Nephron progenitor cell (in vitro differentiated cells): Measurements from ENCODE around the gene ETNK1.

Source experiments
- DNase-seq: peaks from one replicate; pipeline ENCODE4 v3.0.0; 2021
- H3K27ac Mint-ChIP-seq: 2 replicates; pipeline ENCODE4 v1.8.0; 2021; ENCODE audit warnings: mild to moderate bottlenecking, moderate library complexity, mixed read lengths
- H3K27me3 Mint-ChIP-seq: 2 replicates; pipeline ENCODE4 v1.8.0; 2021; ENCODE audit warnings: mild to moderate bottlenecking, low read depth, mixed read lengths; ENCODE audit not compliant: poor library complexity
- H3K36me3 Mint-ChIP-seq: 2 replicates; pipeline ENCODE4 v1.8.0; 2021; ENCODE audit warnings: low read depth, mixed read lengths
- H3K4me1 Mint-ChIP-seq: 2 replicates; pipeline ENCODE4 v1.8.0; 2021; ENCODE audit warnings: mixed read lengths
- H3K4me3 Mint-ChIP-seq: 2 replicates; pipeline ENCODE4 v1.8.0; 2021; ENCODE audit warnings: mild to moderate bottlenecking, moderate library complexity, mixed read lengths
- H3K9me3 Mint-ChIP-seq: 2 replicates; pipeline ENCODE4 v1.8.0; 2021; ENCODE audit warnings: mild to moderate bottlenecking, moderate library complexity, mixed read lengths
- TF ChIP-seq, protein P1 (sequence below): fragments of 200-600 bp; sonication (generic); IDR thresholded peaks from 2 replicates; pipeline ENCODE4 v1.5.0; 2021; ENCODE audit warnings: antibody characterized with exemption

ETNK1 gene

DNA sequence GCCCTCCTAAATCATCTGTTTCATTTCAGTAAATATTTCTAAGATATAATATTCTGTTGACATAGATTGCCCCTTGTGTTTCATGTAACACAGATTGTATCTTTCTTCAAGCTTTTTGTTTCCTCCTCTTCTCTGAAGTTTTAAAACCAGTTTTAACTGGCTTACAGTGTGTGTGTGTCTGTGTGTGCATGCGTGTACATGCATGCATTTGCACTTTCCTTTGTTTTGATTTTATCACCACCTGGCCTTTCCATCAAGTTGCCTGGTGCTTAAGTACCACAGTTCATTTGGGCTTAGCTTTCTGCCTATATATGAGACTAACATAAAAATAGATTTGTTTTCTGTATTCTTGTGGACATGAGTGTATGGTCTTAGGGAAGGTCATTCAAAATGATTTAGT is 31.9 kb downstream of the ETNK1 start:
- Mint-ChIP-seq H3K4me1 (no peaks in the 10 kb centered on the region), H3K27me3 (no peaks in the 10 kb centered on the region), H3K4me3 (no peak overlapping the region), H3K27ac (no peak overlapping the region), H3K36me3 (peaks cover 48% of the 10 kb centered on the region), H3K9me3 (no peaks in the 10 kb centered on the region)
- DNase-seq = no peak
- TF ChIP-seq, protein P1, sequence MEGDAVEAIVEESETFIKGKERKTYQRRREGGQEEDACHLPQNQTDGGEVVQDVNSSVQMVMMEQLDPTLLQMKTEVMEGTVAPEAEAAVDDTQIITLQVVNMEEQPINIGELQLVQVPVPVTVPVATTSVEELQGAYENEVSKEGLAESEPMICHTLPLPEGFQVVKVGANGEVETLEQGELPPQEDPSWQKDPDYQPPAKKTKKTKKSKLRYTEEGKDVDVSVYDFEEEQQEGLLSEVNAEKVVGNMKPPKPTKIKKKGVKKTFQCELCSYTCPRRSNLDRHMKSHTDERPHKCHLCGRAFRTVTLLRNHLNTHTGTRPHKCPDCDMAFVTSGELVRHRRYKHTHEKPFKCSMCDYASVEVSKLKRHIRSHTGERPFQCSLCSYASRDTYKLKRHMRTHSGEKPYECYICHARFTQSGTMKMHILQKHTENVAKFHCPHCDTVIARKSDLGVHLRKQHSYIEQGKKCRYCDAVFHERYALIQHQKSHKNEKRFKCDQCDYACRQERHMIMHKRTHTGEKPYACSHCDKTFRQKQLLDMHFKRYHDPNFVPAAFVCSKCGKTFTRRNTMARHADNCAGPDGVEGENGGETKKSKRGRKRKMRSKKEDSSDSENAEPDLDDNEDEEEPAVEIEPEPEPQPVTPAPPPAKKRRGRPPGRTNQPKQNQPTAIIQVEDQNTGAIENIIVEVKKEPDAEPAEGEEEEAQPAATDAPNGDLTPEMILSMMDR = no peak

DNA sequence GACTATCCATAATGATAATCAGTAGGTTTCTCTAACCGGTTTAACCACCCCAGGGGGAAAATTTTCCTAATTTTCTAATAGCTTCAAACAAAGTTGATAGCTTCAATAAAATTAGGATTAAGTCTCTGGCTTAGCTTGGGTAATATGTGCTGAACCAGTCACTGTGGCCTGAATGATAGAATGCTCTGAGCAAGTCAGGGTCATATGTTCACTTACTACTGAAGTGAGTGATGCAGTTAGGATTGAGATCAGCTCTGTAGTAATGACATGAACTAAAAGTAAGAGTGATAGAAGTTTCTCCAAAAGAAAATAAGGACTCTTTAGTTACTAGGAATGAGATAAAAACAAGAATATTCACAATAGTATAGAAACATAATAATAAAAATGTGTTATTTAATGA is 32.6 kb downstream of the ETNK1 start:
- H3K4me3 Mint-ChIP-seq = no peak overlapping the region
- DNase-seq = no peak
- peaks cover 41% of the 10 kb centered on the region for H3K36me3 Mint-ChIP-seq
- no peak overlapping the region for H3K27ac Mint-ChIP-seq
- H3K27me3 Mint-ChIP-seq = no peaks in the 10 kb centered on the region
- H3K9me3 Mint-ChIP-seq = no peaks in the 10 kb centered on the region
- TF ChIP-seq, protein P1 = no peak
- H3K4me1 Mint-ChIP-seq = no peaks in the 10 kb centered on the region

DNA sequence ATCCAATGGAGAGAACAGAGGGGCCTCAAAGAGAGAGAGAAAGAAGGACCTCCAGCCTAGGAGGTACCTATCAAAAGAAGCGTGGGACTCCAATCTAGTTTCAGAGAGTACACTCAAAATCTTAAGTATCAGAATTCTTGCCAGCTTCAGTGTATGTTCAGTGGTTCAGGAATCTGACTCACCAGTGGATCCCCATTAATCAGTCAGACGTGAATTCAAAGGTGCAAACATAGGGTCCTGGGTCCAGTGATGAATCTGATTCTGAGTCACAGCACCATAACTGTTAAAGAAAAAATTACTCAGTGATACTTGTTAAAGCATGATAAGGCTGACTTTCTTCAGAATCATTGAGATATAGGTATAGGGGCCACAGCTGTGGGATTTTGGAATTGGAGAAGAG is 33.2 kb downstream of the ETNK1 start:
- H3K27ac Mint-ChIP-seq = no peak overlapping the region
- H3K4me1 Mint-ChIP-seq = no peaks in the 10 kb centered on the region
- no peaks in the 10 kb centered on the region for H3K27me3 Mint-ChIP-seq
- no peak overlapping the region for H3K4me3 Mint-ChIP-seq
- H3K36me3 Mint-ChIP-seq = peaks cover 34% of the 10 kb centered on the region
- no peak for DNase-seq
- TF ChIP-seq, protein P1 = no peak
- H3K9me3 Mint-ChIP-seq = no peaks in the 10 kb centered on the region

DNA sequence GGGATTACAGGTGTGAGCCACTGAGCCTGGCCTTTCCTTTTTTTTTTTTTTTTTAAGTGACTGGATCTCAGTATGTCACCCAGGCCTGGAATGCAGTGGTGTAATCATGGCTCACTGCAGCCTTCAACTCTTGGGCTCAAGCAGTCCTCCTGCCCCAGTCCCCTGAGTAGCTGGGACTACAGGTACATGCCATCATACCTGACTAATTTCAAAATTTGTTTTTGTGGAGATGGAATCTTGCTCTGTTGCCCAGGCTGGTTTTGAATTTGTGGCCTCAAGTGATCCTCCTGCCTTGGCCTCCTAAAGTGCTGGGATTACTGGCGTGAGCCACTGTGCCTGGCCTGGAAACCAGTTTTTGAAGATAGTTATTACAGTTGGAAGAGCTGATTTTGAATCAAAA is 37.4 kb downstream of the ETNK1 start:
- Mint-ChIP-seq H3K4me3 (no peak overlapping the region), H3K27ac (no peak overlapping the region), H3K36me3 (peaks cover 33% of the 10 kb centered on the region), H3K4me1 (no peaks in the 10 kb centered on the region), H3K27me3 (no peaks in the 10 kb centered on the region), H3K9me3 (no peaks in the 10 kb centered on the region)
- no peak for DNase-seq
- TF ChIP-seq, protein P1 = no peak

DNA sequence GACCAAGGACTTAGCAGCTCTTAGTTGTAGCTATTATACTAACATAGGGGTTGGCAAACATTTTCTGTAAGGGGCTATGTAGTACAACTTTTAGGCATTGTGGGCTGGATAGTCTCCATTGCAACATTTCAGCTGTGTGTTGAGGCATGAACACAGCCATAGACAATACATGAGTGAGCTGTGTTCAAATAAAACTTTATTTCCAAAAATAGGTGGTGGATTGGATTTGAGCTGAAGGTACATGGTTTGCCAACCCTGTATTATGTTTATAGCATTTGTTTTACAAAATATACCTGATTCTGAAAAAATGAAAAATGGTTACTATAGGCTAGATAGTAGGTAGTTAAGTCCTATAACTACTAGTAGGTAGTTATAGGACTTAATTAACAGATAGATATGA is 40.5 kb downstream of the ETNK1 start:
- Mint-ChIP-seq H3K27me3 (no peaks in the 10 kb centered on the region), H3K4me1 (no peaks in the 10 kb centered on the region), H3K27ac (no peak overlapping the region), H3K9me3 (no peaks in the 10 kb centered on the region), H3K36me3 (peaks cover 33% of the 10 kb centered on the region), H3K4me3 (no peak overlapping the region)
- TF ChIP-seq, protein P1 = no peak
- DNase-seq = no peak

DNA sequence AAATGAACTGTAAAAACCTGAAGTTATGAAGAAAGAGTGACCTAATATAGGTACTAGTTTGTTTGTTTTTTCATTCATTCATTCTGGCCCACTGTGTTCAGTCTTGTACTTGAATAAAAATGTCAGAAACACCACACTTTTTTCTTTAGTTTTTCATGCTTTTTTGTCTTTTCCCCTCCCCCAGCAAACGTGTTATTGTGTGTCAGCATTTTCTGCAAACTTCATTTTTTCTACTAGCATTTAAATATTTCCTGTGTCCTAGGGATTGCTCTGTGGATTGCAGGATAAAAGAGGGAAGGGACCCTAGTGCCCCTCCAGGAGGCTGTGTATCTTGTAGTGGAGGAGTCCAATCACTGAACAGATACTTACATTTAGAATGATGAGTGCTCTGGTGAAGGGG is 42.2 kb downstream of the ETNK1 start:
- TF ChIP-seq, protein P1 = no peak
- no peaks in the 10 kb centered on the region for H3K4me1 Mint-ChIP-seq
- no peaks in the 10 kb centered on the region for H3K27me3 Mint-ChIP-seq
- no peak overlapping the region for H3K4me3 Mint-ChIP-seq
- H3K9me3 Mint-ChIP-seq = no peaks in the 10 kb centered on the region
- peaks cover 34% of the 10 kb centered on the region for H3K36me3 Mint-ChIP-seq
- peak overlapping the region; percentile 54 for H3K27ac Mint-ChIP-seq
- DNase-seq = no peak
